PC-9 (cell line): Measurements from ENCODE around the gene CHMP4B.

Experiments
- CTCF ChIP-seq: fragments of 200-600 bp; sonication (generic); conservative IDR thresholded peaks from 2 replicates; pipeline ENCODE4 v1.6.1; 2017; ENCODE audit warnings: mixed run types, antibody characterized with exemption, mild to moderate bottlenecking, moderate library complexity
- EZH2 ChIP-seq: fragments of 200-600 bp; sonication (generic); IDR thresholded peaks from 2 replicates; pipeline ENCODE4 v1.8.0; 2017; ENCODE audit warnings: antibody characterized with exemption, low read depth

- TF ChIP-seq CTCF (no peak), EZH2 (no peak)
Measured at GRCh38 chr20:33810259-33810658, 889 bp upstream of the CHMP4B start.
